Nephron (organoid): Measurements from ENCODE around the gene EIF4E1B.
"Not testable (repeated sequence)": the region's sequence is repeated elsewhere in the genome, so short reads cannot be mapped to it uniquely, and the experiment has no call there.

Experiments
- H3K27ac Mint-ChIP-seq, 3 experiments: 2 replicates each; pipeline ENCODE4 v1.8.0; 2020; ENCODE audit warnings: mixed read lengths in 3 of 3, mild to moderate bottlenecking in 2 of 3, moderate library complexity in 1 of 3
- H3K27me3 Mint-ChIP-seq: 2 replicates; pipeline ENCODE4 v1.8.0; 2021; ENCODE audit warnings: low read depth, mild to moderate bottlenecking, moderate library complexity, mixed read lengths
- H3K36me3 Mint-ChIP-seq: 2 replicates; pipeline ENCODE4 v1.8.0; 2020; ENCODE audit warnings: low read depth, mixed read lengths
- H3K4me1 Mint-ChIP-seq: 2 replicates; pipeline ENCODE4 v1.8.0; 2020; ENCODE audit warnings: mixed read lengths
- H3K4me3 Mint-ChIP-seq, 3 experiments: 2 replicates each; pipeline ENCODE4 v1.8.0; 2020; ENCODE audit warnings: mild to moderate bottlenecking in 3 of 3, mixed read lengths in 3 of 3, moderate library complexity in 2 of 3
- H3K9me3 Mint-ChIP-seq: 2 replicates; pipeline ENCODE4 v1.8.0; 2020; ENCODE audit warnings: mixed read lengths
- TF ChIP-seq, protein P1 (sequence below), 3 experiments: fragments of 200-600 bp; sonication (generic); IDR thresholded peaks; one replicate each; pipeline ENCODE4 v1.5.0; 2021; ENCODE audit warnings: antibody characterized with exemption in 3 of 3; ENCODE audit not compliant: unreplicated experiment in 3 of 3

The EIF4E1B gene

GRCh38 chr5:176595386-176595943 lies 35.0 kb upstream of the EIF4E1B start:
- Mint-ChIP-seq H3K27me3 (peaks cover 34% of the 10 kb centered on the region), H3K4me3 (no peak overlapping the region), H3K36me3 (peaks cover 5% of the 10 kb centered on the region), H3K27ac (no peak overlapping the region), H3K9me3 (no peaks in the 10 kb centered on the region), H3K4me1 (no peaks in the 10 kb centered on the region)
- TF ChIP-seq, protein P1, sequence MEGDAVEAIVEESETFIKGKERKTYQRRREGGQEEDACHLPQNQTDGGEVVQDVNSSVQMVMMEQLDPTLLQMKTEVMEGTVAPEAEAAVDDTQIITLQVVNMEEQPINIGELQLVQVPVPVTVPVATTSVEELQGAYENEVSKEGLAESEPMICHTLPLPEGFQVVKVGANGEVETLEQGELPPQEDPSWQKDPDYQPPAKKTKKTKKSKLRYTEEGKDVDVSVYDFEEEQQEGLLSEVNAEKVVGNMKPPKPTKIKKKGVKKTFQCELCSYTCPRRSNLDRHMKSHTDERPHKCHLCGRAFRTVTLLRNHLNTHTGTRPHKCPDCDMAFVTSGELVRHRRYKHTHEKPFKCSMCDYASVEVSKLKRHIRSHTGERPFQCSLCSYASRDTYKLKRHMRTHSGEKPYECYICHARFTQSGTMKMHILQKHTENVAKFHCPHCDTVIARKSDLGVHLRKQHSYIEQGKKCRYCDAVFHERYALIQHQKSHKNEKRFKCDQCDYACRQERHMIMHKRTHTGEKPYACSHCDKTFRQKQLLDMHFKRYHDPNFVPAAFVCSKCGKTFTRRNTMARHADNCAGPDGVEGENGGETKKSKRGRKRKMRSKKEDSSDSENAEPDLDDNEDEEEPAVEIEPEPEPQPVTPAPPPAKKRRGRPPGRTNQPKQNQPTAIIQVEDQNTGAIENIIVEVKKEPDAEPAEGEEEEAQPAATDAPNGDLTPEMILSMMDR (IDR thresholded peaks at IDR 0.05; ENCODE audit: unreplicated experiment in 3 of 3): no peak

DNA sequence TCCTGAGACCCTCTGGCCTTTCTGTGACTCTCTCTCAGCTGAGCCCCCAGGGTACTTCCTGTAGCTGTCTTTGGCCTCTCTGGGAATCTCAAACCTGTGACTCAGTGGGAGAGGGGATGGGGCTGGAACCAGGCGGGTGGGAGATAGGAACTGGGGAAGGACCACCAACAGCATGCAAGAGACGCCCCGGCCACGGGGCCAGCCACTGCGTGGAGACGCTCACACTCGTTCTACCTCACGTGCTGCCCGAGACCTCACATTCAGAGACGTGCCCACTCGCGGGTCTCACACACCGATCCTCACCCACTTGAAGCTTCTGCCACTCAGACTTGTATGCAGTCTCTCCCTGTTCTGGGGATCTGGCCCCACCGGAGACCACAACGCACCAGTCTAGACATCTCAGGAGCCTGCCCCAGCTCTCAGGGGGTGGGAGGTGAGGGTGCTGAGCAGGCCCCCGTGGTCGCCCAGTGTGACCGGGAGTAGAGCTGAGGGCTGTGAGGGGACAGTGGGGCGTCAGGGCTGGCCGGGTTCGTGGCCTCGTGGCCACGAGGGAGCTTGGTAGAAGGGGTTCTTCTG lies 34.3 kb upstream of the EIF4E1B start:
- no peak overlapping the region for H3K27ac Mint-ChIP-seq
- TF ChIP-seq, protein P1 (IDR thresholded peaks at IDR 0.05; ENCODE audit: unreplicated experiment in 3 of 3): no peak
- H3K9me3 Mint-ChIP-seq: no peaks in the 10 kb centered on the region
- peaks cover 34% of the 10 kb centered on the region for H3K27me3 Mint-ChIP-seq
- H3K4me1 Mint-ChIP-seq: no peaks in the 10 kb centered on the region
- H3K4me3 Mint-ChIP-seq: no peak overlapping the region
- peaks cover 5% of the 10 kb centered on the region for H3K36me3 Mint-ChIP-seq

DNA sequence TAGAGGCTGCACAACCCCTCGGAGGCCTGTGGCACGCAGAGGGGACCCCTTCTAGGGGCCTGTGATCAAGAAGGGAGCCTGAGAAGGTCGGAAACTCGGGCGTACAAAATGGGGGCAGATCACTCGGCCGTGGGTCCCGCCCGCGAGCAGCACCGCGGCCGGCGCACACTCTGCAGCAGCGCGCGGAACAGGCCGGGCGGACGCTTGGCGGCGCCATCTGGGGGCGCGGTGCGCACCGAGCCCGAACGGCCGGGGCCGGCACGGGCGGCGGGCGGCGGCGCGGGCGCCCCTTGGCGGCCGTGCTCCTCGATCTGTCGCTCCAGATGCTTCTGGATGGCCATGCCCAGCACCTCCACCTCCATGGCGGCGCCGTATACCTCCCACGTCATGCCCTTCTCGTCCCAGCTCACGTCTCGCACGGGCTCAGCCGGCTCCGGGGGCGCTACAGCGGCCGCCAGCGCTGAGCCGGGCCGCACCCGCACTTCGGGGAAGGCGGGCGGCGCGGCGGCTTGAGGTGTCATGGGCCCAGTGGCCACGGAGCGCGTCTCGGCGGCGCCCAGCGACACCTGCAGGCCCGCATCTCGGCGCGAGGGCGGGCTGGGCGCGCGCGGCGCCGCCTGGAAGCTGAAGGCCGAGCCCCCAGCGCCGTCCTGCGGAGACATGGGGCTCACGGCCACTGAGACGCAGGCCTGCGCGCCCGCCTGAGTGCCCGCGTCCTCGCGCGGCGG lies 33.6 kb upstream of the EIF4E1B start:
- TF ChIP-seq, protein P1 (IDR thresholded peaks at IDR 0.05; ENCODE audit: unreplicated experiment in 3 of 3): peak in 2 of 3 experiments; percentile 10 to 22
- Mint-ChIP-seq H3K4me1 (no peaks in the 10 kb centered on the region), H3K27ac (no peak overlapping the region), H3K4me3 (peak overlapping the region in 1 of 3 experiments; percentile 57), H3K36me3 (peaks cover 5% of the 10 kb centered on the region), H3K9me3 (no peaks in the 10 kb centered on the region), H3K27me3 (peaks cover 34% of the 10 kb centered on the region)

DNA sequence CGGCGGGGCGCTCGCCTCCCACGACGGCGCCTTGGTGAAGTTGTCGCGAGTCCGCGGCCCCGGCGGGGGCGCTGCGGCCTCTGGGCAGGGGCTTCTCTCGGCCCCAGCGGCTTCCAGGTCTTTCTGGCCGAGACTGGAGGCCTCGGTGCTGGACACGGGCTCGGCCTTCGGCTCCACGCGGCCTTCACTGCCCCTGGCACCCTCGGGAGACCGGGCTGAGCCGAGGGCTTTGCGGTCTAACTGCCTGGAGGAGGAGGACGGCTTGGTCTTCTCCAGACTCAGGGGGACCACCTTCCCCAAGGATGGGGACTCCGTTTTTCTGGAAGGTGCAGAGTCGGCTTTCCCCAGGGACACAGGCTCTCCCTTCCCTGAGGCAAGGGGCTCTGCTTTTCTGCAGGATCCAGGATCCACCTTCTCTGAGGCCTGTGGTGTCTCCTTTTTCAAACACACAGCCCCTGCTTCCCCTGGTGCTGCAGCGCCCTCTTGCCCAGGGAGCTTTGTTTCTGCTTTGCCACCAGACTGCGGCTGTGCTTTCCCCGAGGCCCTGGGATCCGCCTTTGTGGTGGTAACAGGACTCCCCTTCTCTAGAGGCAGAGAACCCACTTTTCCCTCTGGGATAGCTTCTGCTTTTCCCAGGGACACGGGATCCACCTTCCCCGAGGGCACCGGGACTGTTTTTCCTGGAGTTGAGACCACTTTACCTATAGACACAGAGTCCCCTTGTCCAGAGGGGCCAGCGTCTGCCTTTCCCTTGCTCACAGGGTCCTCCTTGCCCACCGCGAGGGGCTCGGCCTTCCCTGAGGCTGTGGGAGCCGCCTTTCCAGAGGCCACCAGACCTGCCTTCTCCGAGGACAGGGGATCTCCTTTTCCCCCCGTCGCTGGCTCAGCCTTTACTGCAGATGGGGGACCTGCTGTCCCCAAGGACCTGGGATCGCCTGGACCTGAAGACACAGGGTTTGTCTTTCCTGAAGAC lies 32.8 kb upstream of the EIF4E1B start:
- H3K36me3 Mint-ChIP-seq: peaks cover 5% of the 10 kb centered on the region
- H3K9me3 Mint-ChIP-seq: no peaks in the 10 kb centered on the region
- H3K27ac Mint-ChIP-seq: no peak overlapping the region
- H3K27me3 Mint-ChIP-seq: peaks cover 37% of the 10 kb centered on the region
- no peaks in the 10 kb centered on the region for H3K4me1 Mint-ChIP-seq
- H3K4me3 Mint-ChIP-seq: no peak overlapping the region
- TF ChIP-seq, protein P1 (IDR thresholded peaks at IDR 0.05; ENCODE audit: unreplicated experiment in 3 of 3): no peak

- H3K4me3 Mint-ChIP-seq, H3K9me3 Mint-ChIP-seq, H3K27ac Mint-ChIP-seq, H3K4me1 Mint-ChIP-seq, H3K36me3 Mint-ChIP-seq: not testable (repeated sequence)
- peaks cover 34% of the 10 kb centered on the region for H3K27me3 Mint-ChIP-seq
Observed at GRCh38 chr5:176599749-176600430, 30.6 kb upstream of the EIF4E1B start.
